CD14-positive monocyte (primary cell): Measurements from ENCODE around the gene ADGB. TPM values are rescaled to one million over a fixed set of nuclear protein-coding genes. Genes with fewer than 3 reads are reported as not detected.

ENCODE experiments used
- DNase-seq, 3 donors: peaks; one replicate each; pipeline ENCODE4 v3.0.0-alpha.2; 2011 to 2022
- H2AFZ ChIP-seq: 2 replicates; pipeline ENCODE4 v1.6.0; 2012; ENCODE audit warnings: mild to moderate bottlenecking, low read depth, low read length, inconsistent platforms; ENCODE audit not compliant: insufficient read depth, poor library complexity, severe bottlenecking
- H3K27ac ChIP-seq, 2 donors: 1 replicate in 1 of 2; 2 replicates in 1 of 2; pipeline ENCODE4 v1.5.1; 2012 to 2013; ENCODE audit warnings: low read length in 2 of 2, control low read depth in 1 of 2, inconsistent platforms in 1 of 2, low read depth in 1 of 2, mild to moderate bottlenecking in 1 of 2
- H3K27me3 ChIP-seq, 2 donors: one replicate each; pipeline versions ENCODE4 v1.6.0 to v1.6.1; 2011 to 2013; ENCODE audit warnings: low read length in 2 of 2; ENCODE audit not compliant: control insufficient read depth in 2 of 2, insufficient read depth in 2 of 2
- H3K36me3 ChIP-seq, 2 donors: replicated peaks in 1 of 2; 1 replicate in 1 of 2; 2 replicates in 1 of 2; pipeline versions ENCODE4 v1.5.1 to v1.6.1; 2012 to 2013; ENCODE audit warnings: low read length in 2 of 2, control low read depth in 1 of 2, inconsistent platforms in 1 of 2, mild to moderate bottlenecking in 1 of 2; ENCODE audit not compliant: insufficient read depth in 2 of 2, control insufficient read depth in 1 of 2
- H3K4me1 ChIP-seq, 2 donors: 1 replicate in 1 of 2; 2 replicates in 1 of 2; pipeline versions ENCODE4 v1.5.1 to v1.6.1; 2012 to 2013; ENCODE audit warnings: low read length in 2 of 2, control low read depth in 1 of 2, inconsistent platforms in 1 of 2, mild to moderate bottlenecking in 1 of 2, moderate library complexity in 1 of 2; ENCODE audit not compliant: insufficient read depth in 2 of 2, control insufficient read depth in 1 of 2
- H3K4me2 ChIP-seq: replicated peaks from 2 replicates; pipeline ENCODE3; 2012; ENCODE audit warnings: low read length, moderate library complexity, mild to moderate bottlenecking; ENCODE audit not compliant: poor library complexity, severe bottlenecking; ENCODE audit errors: extremely low read depth
- H3K4me3 ChIP-seq, 3 experiments: fragments of 200-600 bp in 1 of 3; sonication (generic) in 1 of 3; replicated peaks in 1 of 3; 1 replicate in 2 of 3; 2 replicates in 1 of 3; pipeline ENCODE4 v1.5.1; 2011 to 2013; ENCODE audit warnings: low read length in 3 of 3, mild to moderate bottlenecking in 3 of 3, control low read depth in 2 of 3, low read depth in 2 of 3, inconsistent platforms in 1 of 3, moderate library complexity in 1 of 3
- H3K79me2 ChIP-seq: 2 replicates; pipeline ENCODE4 v1.6.0; 2012; ENCODE audit warnings: mild to moderate bottlenecking, control low read depth, inconsistent platforms, low read length, moderate library complexity; ENCODE audit not compliant: insufficient read depth
- H3K9ac ChIP-seq: 2 replicates; pipeline ENCODE4 v1.6.0; 2017; ENCODE audit warnings: low read length, mild to moderate bottlenecking; ENCODE audit not compliant: insufficient read depth, poor library complexity, severe bottlenecking
- H3K9me3 ChIP-seq, 2 donors: replicated peaks in 1 of 2; 1 replicate in 1 of 2; 2 replicates in 1 of 2; pipeline versions ENCODE4 v1.5.1 to v1.6.1; 2012 to 2013; ENCODE audit warnings: low read length in 2 of 2, control low read depth in 1 of 2; ENCODE audit not compliant: control insufficient read depth in 1 of 2, insufficient read depth in 1 of 2
- H4K20me1 ChIP-seq: 2 replicates; pipeline ENCODE4 v1.6.0; 2012; ENCODE audit warnings: mild to moderate bottlenecking, low read length, control low read depth, moderate library complexity; ENCODE audit not compliant: insufficient read depth
- H3K27ac Mint-ChIP-seq, 7 donors: one replicate each; pipeline ENCODE4 v1.8.0; 2020; ENCODE audit warnings: mild to moderate bottlenecking in 7 of 7, mixed read lengths in 7 of 7, moderate library complexity in 6 of 7, inconsistent platforms in 2 of 7
- H3K27me3 Mint-ChIP-seq, 3 donors: one replicate each; pipeline ENCODE4 v1.8.0; 2021 to 2022; ENCODE audit warnings: low read depth in 3 of 3, mild to moderate bottlenecking in 3 of 3, mixed read lengths in 3 of 3, moderate library complexity in 3 of 3, inconsistent platforms in 1 of 3
- H3K36me3 Mint-ChIP-seq, 2 donors: one replicate each; pipeline ENCODE4 v1.8.0; 2020; ENCODE audit warnings: mixed read lengths in 2 of 2, inconsistent platforms in 1 of 2, mild to moderate bottlenecking in 1 of 2
- H3K4me1 Mint-ChIP-seq: one replicate; pipeline ENCODE4 v1.8.0; 2020; ENCODE audit warnings: mild to moderate bottlenecking, mixed read lengths
- H3K4me3 Mint-ChIP-seq, 2 donors: one replicate each; pipeline ENCODE4 v1.8.0; 2020; ENCODE audit warnings: mild to moderate bottlenecking in 2 of 2, mixed read lengths in 2 of 2, moderate library complexity in 1 of 2
- H3K9me3 Mint-ChIP-seq, 7 donors: one replicate each; pipeline ENCODE4 v1.8.0; 2020 to 2022; ENCODE audit warnings: mixed read lengths in 7 of 7, mild to moderate bottlenecking in 6 of 7, moderate library complexity in 6 of 7, inconsistent platforms in 2 of 7
- WGBS: methylation state at CpG from one replicate; pipeline ENCODE4 v1.1.5; 2013; ENCODE audit warnings: missing lambda C conversion rate; ENCODE audit not compliant: insufficient coverage; 5-methylcytosine and 5-hydroxymethylcytosine counted together
- intact Hi-C, 2 donors: fragments of 100-400 bp; cut with micrococcal nuclease; formaldehyde crosslinking; loops; one replicate each; pipeline versions ENCODE4 v1.15.0 to v1.15.1; 2023
- polyA plus RNA-seq, 3 donors: library from polyadenylated mRNA; depleted of rRNA in 1 of 3; unstranded in 2 of 3; stranded (reverse) in 1 of 3; fragments of 300-500 nt in 2 of 3; fragments of >200 nt in 1 of 3; fragmentation: Illumina TruSeq in 2 of 3; gene quantifications; 1 replicate in 2 of 3; 2 replicates in 1 of 3; pipeline ENCODE4 v1.2.3, GENCODE V29; 2012 to 2021
- TF ChIP-seq, protein P1 (sequence below): fragments of 200-600 bp; IDR thresholded peaks from one replicate; pipeline ENCODE4 v1.8.0; 2022; ENCODE audit warnings: antibody characterized with exemption, mild to moderate bottlenecking

The ADGB gene
- polyA plus RNA-seq, 3 donors = 0.01 TPM; not detected in 2

DNA sequence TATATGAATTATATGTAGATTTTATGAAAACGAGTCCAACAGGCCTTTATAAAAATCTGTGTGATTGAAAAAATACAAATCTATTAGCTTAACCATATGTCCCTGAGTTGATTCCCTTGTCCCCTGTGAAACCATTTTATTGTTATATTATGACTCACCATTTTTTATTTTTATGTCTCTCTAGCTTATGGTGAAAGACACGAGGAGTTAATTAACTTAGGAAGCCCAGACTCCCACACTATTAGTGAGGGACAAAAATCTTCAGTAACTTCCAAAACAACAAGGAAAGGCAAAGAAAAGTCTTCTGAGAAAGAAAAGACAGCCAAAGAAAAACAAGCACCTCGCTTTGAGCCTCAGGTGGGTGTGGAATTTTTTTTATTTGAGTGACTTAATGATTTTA lies 183.1 kb downstream of the ADGB start:
- TF ChIP-seq, protein P1, sequence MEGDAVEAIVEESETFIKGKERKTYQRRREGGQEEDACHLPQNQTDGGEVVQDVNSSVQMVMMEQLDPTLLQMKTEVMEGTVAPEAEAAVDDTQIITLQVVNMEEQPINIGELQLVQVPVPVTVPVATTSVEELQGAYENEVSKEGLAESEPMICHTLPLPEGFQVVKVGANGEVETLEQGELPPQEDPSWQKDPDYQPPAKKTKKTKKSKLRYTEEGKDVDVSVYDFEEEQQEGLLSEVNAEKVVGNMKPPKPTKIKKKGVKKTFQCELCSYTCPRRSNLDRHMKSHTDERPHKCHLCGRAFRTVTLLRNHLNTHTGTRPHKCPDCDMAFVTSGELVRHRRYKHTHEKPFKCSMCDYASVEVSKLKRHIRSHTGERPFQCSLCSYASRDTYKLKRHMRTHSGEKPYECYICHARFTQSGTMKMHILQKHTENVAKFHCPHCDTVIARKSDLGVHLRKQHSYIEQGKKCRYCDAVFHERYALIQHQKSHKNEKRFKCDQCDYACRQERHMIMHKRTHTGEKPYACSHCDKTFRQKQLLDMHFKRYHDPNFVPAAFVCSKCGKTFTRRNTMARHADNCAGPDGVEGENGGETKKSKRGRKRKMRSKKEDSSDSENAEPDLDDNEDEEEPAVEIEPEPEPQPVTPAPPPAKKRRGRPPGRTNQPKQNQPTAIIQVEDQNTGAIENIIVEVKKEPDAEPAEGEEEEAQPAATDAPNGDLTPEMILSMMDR = no peak

DNA sequence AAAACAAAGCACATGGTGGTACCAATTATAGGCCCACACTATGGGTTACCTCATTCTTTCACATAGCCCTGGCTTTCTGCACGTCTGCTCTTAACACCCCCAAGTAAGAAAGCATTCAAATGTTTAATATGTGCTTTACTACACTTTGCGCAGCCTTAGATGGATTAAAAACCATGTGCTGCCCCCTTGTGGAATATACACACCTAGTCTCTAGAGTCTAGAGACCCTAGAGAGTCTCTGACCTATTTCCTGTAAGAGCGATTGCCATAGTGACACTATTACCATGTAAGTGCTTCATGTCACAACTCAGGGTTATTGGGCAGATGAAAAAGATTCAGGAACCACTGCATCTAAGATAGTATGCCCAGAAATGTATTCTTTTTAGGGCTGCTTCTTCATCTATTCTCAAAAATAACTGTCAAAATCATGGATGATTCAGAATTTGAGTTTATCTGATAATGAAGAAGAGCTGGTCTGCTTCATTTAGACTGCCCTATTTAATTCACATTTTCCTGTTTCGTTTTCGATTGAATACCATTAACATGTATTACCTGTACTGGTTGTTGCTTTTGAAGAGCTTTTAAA lies 186.3 kb downstream of the ADGB start:
- peak; percentile 32 to 57 (median 50) for DNase-seq
- no peaks in the 10 kb centered on the region for H3K9me3 Mint-ChIP-seq
- Histone ChIP-seq H3K9me3 (no peaks in the 10 kb centered on the region), H3K9ac (no peak overlapping the region), H3K4me2 (no peak overlapping the region), H3K4me1 (no peaks in the 10 kb centered on the region), H3K36me3 (no peaks in the 10 kb centered on the region), H4K20me1 (no peaks in the 10 kb centered on the region), H3K27me3 (no peaks in the 10 kb centered on the region), H3K4me3 (no peak overlapping the region), H3K27ac (no peak overlapping the region), H3K79me2 (no peaks in the 10 kb centered on the region), H2AFZ (no peak overlapping the region)
- WGBS = 80% methylated on average over 1 of the region's 5 CpGs
- H3K36me3 Mint-ChIP-seq = no peaks in the 10 kb centered on the region
- no peak overlapping the region for H3K4me3 Mint-ChIP-seq
- intact Hi-C loops = no loop called here
- TF ChIP-seq, protein P1 = peak; percentile 74
- peaks cover 4% of the 10 kb centered on the region for H3K4me1 Mint-ChIP-seq
- no peak overlapping the region for H3K27ac Mint-ChIP-seq
- no peaks in the 10 kb centered on the region for H3K27me3 Mint-ChIP-seq

More for the DNA sequence above, 183.1 kb downstream of the ADGB start:
- Histone ChIP-seq H3K4me2 (no peak overlapping the region), H3K36me3 (no peaks in the 10 kb centered on the region), H4K20me1 (no peaks in the 10 kb centered on the region), H3K27ac (no peak overlapping the region), H3K9me3 (no peaks in the 10 kb centered on the region), H3K4me1 (no peaks in the 10 kb centered on the region), H3K27me3 (no peaks in the 10 kb centered on the region), H2AFZ (no peak overlapping the region), H3K9ac (no peak overlapping the region), H3K4me3 (no peak overlapping the region), H3K79me2 (no peaks in the 10 kb centered on the region)
- Mint-ChIP-seq H3K36me3 (no peaks in the 10 kb centered on the region), H3K9me3 (no peaks in the 10 kb centered on the region), H3K4me3 (no peak overlapping the region), H3K4me1 (peaks cover 4% of the 10 kb centered on the region), H3K27ac (no peak overlapping the region), H3K27me3 (no peaks in the 10 kb centered on the region)
- WGBS = no CpG with 5 or more reads among the region's 3 CpGs
- intact Hi-C loops = no loop called here
- no peak for DNase-seq
